AG09309 (cell line): ENCODE measurements around the gene MDGA2.

ENCODE experiments used
- DNase-seq: peaks from one replicate; pipeline ENCODE4 v3.0.0-alpha.2; 2010; ENCODE audit warnings: low read depth
- H3K4me3 ChIP-seq: 2 replicates; pipeline ENCODE4 v1.5.1; 2011; ENCODE audit warnings: mild to moderate bottlenecking, low read depth, low read length, moderate library complexity; ENCODE audit not compliant: control insufficient read depth
- TF ChIP-seq, protein P1 (sequence below): IDR thresholded peaks from 2 replicates; pipeline ENCODE4 v1.5.1; 2011; ENCODE audit warnings: mild to moderate bottlenecking, low read depth, low read length, inconsistent platforms; ENCODE audit not compliant: insufficient read depth, control insufficient read depth; ENCODE audit errors: missing control alignments

Gene MDGA2

DNA sequence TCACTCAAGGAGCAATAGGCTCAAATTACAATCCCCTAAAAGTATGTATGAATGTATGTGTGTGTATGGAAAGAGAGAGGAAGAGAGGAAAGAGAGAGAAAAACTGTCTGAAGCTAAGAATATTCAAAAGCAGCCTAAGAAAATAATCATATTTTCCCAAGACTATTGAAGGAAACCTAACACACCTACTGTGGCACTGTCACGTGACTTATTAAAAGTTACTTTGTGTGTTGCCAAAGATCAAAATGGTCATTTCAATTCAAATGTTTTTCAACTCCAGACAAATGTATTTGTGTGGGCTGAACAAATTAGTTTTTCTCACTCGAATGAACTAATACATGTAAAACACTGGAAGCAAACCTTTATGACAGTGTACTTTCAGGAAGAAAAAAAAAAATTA, 654.9 kb downstream of the MDGA2 start:
- DNase-seq: no peak
- H3K4me3 ChIP-seq: no peak overlapping the region
- TF ChIP-seq, protein P1, sequence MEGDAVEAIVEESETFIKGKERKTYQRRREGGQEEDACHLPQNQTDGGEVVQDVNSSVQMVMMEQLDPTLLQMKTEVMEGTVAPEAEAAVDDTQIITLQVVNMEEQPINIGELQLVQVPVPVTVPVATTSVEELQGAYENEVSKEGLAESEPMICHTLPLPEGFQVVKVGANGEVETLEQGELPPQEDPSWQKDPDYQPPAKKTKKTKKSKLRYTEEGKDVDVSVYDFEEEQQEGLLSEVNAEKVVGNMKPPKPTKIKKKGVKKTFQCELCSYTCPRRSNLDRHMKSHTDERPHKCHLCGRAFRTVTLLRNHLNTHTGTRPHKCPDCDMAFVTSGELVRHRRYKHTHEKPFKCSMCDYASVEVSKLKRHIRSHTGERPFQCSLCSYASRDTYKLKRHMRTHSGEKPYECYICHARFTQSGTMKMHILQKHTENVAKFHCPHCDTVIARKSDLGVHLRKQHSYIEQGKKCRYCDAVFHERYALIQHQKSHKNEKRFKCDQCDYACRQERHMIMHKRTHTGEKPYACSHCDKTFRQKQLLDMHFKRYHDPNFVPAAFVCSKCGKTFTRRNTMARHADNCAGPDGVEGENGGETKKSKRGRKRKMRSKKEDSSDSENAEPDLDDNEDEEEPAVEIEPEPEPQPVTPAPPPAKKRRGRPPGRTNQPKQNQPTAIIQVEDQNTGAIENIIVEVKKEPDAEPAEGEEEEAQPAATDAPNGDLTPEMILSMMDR: no peak

DNA sequence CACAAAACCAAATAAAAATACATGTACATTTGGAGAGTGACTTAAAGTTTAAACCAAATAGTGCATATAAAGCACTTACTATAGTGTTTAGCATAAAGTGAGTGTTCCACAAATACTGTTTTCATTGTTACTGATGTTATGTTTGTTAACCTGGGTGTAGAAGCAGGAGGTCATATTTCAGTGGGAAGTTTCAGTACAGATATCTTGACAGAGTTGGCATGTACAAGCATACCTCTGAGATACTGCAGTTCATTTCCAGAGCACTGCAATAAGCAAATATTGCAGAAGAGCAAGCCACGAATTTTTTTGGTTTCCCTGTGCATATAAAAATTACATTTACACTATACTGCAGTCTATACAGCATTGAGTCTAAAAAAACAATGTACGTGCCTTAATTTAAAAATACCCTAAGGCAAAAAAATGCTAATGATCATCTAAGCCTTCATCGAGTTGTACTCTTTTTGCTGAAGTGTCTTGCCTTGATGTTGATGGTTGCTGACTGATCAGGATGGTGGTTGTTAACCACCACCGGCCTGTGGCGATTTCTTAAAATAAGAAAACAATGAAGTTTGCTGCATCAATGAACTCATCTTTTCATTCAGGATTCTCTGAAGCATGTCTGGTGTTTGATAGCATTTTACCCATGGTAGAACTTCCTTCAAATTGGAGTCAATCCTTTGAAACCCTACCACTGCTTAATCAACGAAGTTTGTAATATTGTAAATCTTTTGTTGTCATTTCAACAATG, 662.7 kb downstream of the MDGA2 start:
- no peak for DNase-seq
- no peak overlapping the region for H3K4me3 ChIP-seq
- TF ChIP-seq, protein P1: no peak

DNA sequence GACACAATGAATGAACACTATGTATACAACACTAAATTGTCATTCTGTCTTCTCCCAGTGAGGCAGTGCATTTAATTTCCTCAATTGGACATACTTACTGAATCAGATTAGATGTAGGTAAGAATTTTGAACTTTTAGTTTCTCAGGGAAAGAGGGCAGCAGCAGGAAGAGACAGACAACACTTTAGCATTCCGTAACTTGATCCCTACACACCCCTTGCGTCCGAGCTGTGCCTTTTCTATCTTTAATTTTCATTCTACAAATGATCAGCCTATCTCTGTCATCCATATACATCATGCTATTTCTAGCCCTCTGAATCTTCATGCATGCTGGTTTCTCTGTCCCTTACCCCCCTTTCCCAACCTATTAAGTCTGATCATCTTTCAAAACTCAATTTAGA, 665.8 kb downstream of the MDGA2 start:
- no peak overlapping the region for H3K4me3 ChIP-seq
- TF ChIP-seq, protein P1: no peak

DNA sequence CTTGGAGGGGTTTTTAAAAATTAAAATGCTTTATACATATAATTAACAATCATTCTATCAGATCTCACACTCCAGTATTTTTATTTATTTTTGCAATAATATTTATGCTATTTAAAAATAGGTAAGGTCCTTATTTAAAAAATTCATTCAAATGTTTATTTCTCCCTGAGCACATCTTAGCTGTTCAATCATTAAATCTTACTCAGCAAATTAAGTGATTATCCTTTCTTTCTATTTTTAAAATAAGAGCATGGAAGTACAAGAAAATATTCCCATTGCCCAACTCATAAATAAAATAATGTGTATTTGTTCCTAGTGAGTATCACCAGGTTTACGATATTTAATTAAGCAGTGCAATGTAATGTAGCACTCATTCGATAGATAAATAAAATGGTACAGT, 666.7 kb downstream of the MDGA2 start:
- no peak overlapping the region for H3K4me3 ChIP-seq
- TF ChIP-seq, protein P1: no peak
- no peak for DNase-seq

More for the DNA sequence above, 665.8 kb downstream of the MDGA2 start:
- no peak for DNase-seq

DNA sequence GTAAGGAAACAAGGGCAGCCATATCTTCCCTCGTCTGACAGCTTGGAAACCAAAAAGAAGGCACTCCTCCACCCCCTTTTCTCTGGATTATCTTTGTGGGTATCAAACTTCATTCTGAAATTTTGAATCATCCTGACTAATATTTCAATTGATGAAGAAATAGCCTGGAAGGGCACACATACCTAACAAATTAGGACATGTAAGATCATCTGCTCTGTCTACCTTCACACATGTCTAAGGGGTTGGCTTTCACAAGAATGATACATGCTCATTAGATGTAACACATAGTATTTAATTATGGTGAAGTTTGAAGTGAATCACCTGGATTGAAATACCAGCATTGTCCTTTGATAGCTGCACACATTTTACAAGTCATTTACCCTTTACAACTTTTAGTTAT, 675.7 kb downstream of the MDGA2 start:
- no peak for DNase-seq
- no peak overlapping the region for H3K4me3 ChIP-seq
- TF ChIP-seq, protein P1: no peak

DNA sequence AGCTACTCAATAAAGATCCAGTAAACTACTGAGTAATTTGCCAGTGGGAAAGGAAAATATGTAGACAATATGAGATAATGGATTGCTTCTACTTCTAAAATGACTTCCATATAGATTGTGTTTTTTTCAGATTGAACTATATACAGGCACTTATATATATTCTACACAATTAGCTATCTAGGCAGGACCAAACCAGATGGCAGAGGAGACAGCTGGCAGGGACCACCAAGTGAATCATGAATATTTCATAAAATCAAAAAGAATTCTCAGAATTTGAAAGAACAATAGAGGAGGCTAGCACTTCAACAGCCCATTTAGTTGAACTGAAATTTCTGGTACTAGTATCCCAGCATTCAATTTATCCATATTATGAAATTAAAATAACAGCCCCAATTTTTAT, 685.8 kb downstream of the MDGA2 start:
- TF ChIP-seq, protein P1: no peak
- no peak for DNase-seq
- H3K4me3 ChIP-seq: no peak overlapping the region
